K562 (cell line): ENCODE data around the gene ADK. TPM values are rescaled to one million over a fixed set of nuclear protein-coding genes. Genes with fewer than 3 reads are reported as not detected.
A peak's percentile ranks its signal among the peaks of the same experiment; 100 is the strongest.

Experiments used
- E2F5 ChIP-seq: sonication (generic); formaldehyde crosslinking; IDR thresholded peaks from 2 replicates; pipeline ENCODE4 v1.8.0; 2022; ENCODE audit warnings: mild to moderate bottlenecking, missing genetic modification reagents
- EP300 ChIP-seq: IDR thresholded peaks from 2 replicates; pipeline ENCODE4 v1.6.1; 2012; ENCODE audit warnings: low read length, improper control_type of control experiment
- GABPB2 ChIP-seq: fragments of 250-450 bp; sonication (Bioruptor Pico); conservative IDR thresholded peaks from 2 replicates; pipeline ENCODE4 v1.5.1; 2021; ENCODE audit warnings: mild to moderate bottlenecking
- NCOA6 ChIP-seq: fragments of 450-650 bp; IDR thresholded peaks from 2 replicates; pipeline ENCODE4 v1.6.1; 2017; ENCODE audit warnings: mild to moderate bottlenecking
- PATZ1 ChIP-seq: fragments of 250-450 bp; sonication (Bioruptor Pico); IDR thresholded peaks from 2 replicates; pipeline ENCODE4 v1.5.0; 2020; ENCODE audit warnings: mild to moderate bottlenecking, borderline replicate concordance
- POLR2H ChIP-seq: IDR thresholded peaks from 2 replicates; pipeline ENCODE4 v1.6.1; 2016; ENCODE audit warnings: missing genetic modification characterization, low read depth, mild to moderate bottlenecking, control low read depth, missing compliant biosample characterization, moderate library complexity
- RBM22 ChIP-seq: fragments of 200-400 bp; formaldehyde crosslinking; IDR thresholded peaks from 2 replicates; pipeline ENCODE4 v1.6.1; 2018; ENCODE audit warnings: low read length, low read depth; ENCODE audit not compliant: poor library complexity, severe bottlenecking
- RFX5 ChIP-seq: IDR thresholded peaks from 2 replicates; pipeline ENCODE4 v1.6.1; 2011; ENCODE audit warnings: low read depth, mild to moderate bottlenecking, improper control_type of control experiment, low read length
- SMAD1 ChIP-seq: fragments of 150-350 bp; IDR thresholded peaks from 2 replicates; pipeline ENCODE4 v1.6.1; 2014; ENCODE audit warnings: low read length, low read depth; ENCODE audit not compliant: partially characterized antibody
- SMARCA4 ChIP-seq: fragments of 450-650 bp; IDR thresholded peaks from 2 replicates; pipeline ENCODE4 v1.6.1; 2016
- SMARCA5 ChIP-seq: fragments of 450-650 bp; IDR thresholded peaks from 2 replicates; pipeline ENCODE4 v1.6.1; 2016
- SMC3 ChIP-seq: conservative IDR thresholded peaks from 2 replicates; pipeline ENCODE4 v1.6.1; 2011; ENCODE audit warnings: low read depth, low read length, improper control_type of control experiment; ENCODE audit not compliant: insufficient read depth
- ZBTB7A ChIP-seq: IDR thresholded peaks from 2 replicates; pipeline ENCODE4 v1.6.1; 2011; ENCODE audit warnings: low read depth, mild to moderate bottlenecking, low read length, moderate library complexity, borderline replicate concordance; ENCODE audit not compliant: control insufficient read depth
- ZKSCAN3 ChIP-seq: fragments of 250-450 bp; sonication (Bioruptor Pico); IDR thresholded peaks from 2 replicates; pipeline ENCODE4 v1.4.0; 2020
- ZNF197 ChIP-seq: fragments of 200-800 bp; sonication (Bioruptor generic); IDR thresholded peaks from 2 replicates; pipeline ENCODE4 v1.6.1; 2016; ENCODE audit warnings: low read depth, missing genetic modification characterization, missing compliant biosample characterization
- ZNF24 ChIP-seq: fragments of 450-650 bp; IDR thresholded peaks from 2 replicates; pipeline ENCODE4 v1.6.1; 2016
- ZNF311 ChIP-seq: fragments of 250-450 bp; sonication (Bioruptor Pico); IDR thresholded peaks from 2 replicates; pipeline ENCODE4 v1.4.0; 2020; ENCODE audit warnings: mild to moderate bottlenecking, moderate library complexity
- ZNF436 ChIP-seq: fragments of 250-450, 450-650 bp; sonication (Bioruptor Pico); formaldehyde crosslinking; IDR thresholded peaks from 2 replicates; pipeline ENCODE4 v1.7.0; 2020; ENCODE audit warnings: mild to moderate bottlenecking
- ZNF589 ChIP-seq: fragments of 200-800 bp; sonication (Bioruptor generic); IDR thresholded peaks from 2 replicates; pipeline ENCODE4 v1.6.1; 2016; ENCODE audit warnings: low read depth, missing genetic modification characterization, missing compliant biosample characterization
- polyA plus RNA-seq, 8 experiments: library from polyadenylated mRNA; depleted of rRNA in 4 of 8; stranded (reverse) in 5 of 8; unstranded in 3 of 8; fragments of >200 nt; fragmentation: Nextera tagmentation in 2 of 8; fragmentation: Illumina TruSeq in 1 of 8; extraction: Ambion mirVana in 2 of 8; extraction: Trizol in 1 of 8; gene quantifications; 2 replicates each; pipeline versions ENCODE4 v1.2.1 to v1.2.3, GENCODE V29; 2011 to 2014; ENCODE audit warnings: inconsistent platforms in 1 of 8, missing spikeins in 1 of 8
- total RNA-seq, 7 experiments: library from RNA; depleted of rRNA in 6 of 7; stranded (reverse); fragments of >200 nt in 6 of 7; fragmentation: Illumina TruSeq in 2 of 7; extraction: Trizol in 2 of 7; gene quantifications; 2 replicates each; pipeline versions ENCODE4 v1.2.1 to v1.2.3, GENCODE V29; 2011 to 2021; ENCODE audit warnings: low replicate concordance in 1 of 7
- TF ChIP-seq, protein P1 (sequence below): sonication (generic); formaldehyde crosslinking; IDR thresholded peaks from 2 replicates; pipeline ENCODE4 v1.8.1; 2022; ENCODE audit warnings: missing genetic modification reagents
- TF ChIP-seq, protein P2 (sequence below): fragments of 250-450 bp; sonication (Bioruptor Pico); IDR thresholded peaks from 2 replicates; pipeline ENCODE4 v1.5.1; 2021; ENCODE audit warnings: mild to moderate bottlenecking

ADK gene
- total and polyA plus RNA-seq, 9 of the 15 experiments (the other 6 are each of a cell fraction or from before 2014, with no cell fraction given): 54.2 to 97.8 (median 73.6) TPM

GRCh38 chr10:74150990-74151878 lies at the start of gene ADK (continued):
- no peak for TF ChIP-seq PATZ1 (CRISPR knock-in tag)
- no peak for TF ChIP-seq NCOA6
- TF ChIP-seq, protein P1, sequence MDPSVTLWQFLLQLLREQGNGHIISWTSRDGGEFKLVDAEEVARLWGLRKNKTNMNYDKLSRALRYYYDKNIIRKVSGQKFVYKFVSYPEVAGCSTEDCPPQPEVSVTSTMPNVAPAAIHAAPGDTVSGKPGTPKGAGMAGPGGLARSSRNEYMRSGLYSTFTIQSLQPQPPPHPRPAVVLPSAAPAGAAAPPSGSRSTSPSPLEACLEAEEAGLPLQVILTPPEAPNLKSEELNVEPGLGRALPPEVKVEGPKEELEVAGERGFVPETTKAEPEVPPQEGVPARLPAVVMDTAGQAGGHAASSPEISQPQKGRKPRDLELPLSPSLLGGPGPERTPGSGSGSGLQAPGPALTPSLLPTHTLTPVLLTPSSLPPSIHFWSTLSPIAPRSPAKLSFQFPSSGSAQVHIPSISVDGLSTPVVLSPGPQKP (CRISPR knock-in tag): no peak
- TF ChIP-seq SMARCA5: no peak
- TF ChIP-seq ZBTB7A: peak; percentile 98
- no peak for TF ChIP-seq ZNF436
- TF ChIP-seq E2F5 (CRISPR knock-in tag): peak; percentile 34; the same call in 1 of the 2 replicates
- TF ChIP-seq SMC3: no peak
- TF ChIP-seq ZKSCAN3: no peak
- TF ChIP-seq RBM22: peak; percentile 72
- TF ChIP-seq RFX5: no peak
- no peak for TF ChIP-seq ZNF311 (CRISPR knock-in tag)
- no peak for TF ChIP-seq SMARCA4
- TF ChIP-seq SMAD1: no peak
- TF ChIP-seq, protein P2, sequence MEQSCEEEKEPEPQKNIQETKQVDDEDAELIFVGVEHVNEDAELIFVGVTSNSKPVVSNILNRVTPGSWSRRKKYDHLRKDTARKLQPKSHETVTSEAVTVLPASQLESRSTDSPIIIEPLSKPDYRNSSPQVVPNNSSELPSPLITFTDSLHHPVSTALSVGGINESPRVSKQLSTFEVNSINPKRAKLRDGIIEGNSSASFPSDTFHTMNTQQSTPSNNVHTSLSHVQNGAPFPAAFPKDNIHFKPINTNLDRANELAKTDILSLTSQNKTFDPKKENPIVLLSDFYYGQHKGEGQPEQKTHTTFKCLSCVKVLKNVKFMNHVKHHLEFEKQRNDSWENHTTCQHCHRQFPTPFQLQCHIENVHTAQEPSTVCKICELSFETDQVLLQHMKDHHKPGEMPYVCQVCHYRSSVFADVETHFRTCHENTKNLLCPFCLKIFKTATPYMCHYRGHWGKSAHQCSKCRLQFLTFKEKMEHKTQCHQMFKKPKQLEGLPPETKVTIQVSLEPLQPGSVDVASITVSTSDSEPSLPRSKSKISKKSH (CRISPR knock-in tag): 0 out of 2 replicates have a peak, but pooled peaks have one; percentile 40
- TF ChIP-seq GABPB2 (CRISPR knock-in tag): no peak
- TF ChIP-seq ZNF197 (CRISPR knock-in tag): no peak
- TF ChIP-seq ZNF589: no peak
- TF ChIP-seq ZNF24: 0 out of 2 replicates have a peak, but pooled peaks have one; percentile 7
- TF ChIP-seq EP300: no peak
- TF ChIP-seq POLR2H: no peak
